Rectal smooth muscle tissue (tissue), 1 donor: ENCODE data around the gene PRSS22.
A peak's percentile ranks its signal among the peaks of the same experiment; 100 is the strongest.

ENCODE experiments used
- H3K27ac ChIP-seq: one replicate; pipeline ENCODE4 v1.7.0; 2013; ENCODE audit warnings: low read depth, low read length, inconsistent platforms
- H3K27me3 ChIP-seq: one replicate; pipeline ENCODE4 v1.7.0; 2013; ENCODE audit warnings: low read length; ENCODE audit not compliant: control insufficient read depth, insufficient read depth
- H3K36me3 ChIP-seq: one replicate; pipeline ENCODE4 v1.7.0; 2013; ENCODE audit warnings: low read length; ENCODE audit not compliant: control insufficient read depth, insufficient read depth
- H3K4me1 ChIP-seq: one replicate; pipeline ENCODE4 v1.7.0; 2013; ENCODE audit warnings: low read length; ENCODE audit not compliant: control insufficient read depth, insufficient read depth
- H3K4me3 ChIP-seq: one replicate; pipeline ENCODE4 v1.7.0; 2013; ENCODE audit warnings: low read length
- H3K9ac ChIP-seq: one replicate; pipeline ENCODE4 v1.7.0; 2013; ENCODE audit warnings: low read length

Gene PRSS22

DNA sequence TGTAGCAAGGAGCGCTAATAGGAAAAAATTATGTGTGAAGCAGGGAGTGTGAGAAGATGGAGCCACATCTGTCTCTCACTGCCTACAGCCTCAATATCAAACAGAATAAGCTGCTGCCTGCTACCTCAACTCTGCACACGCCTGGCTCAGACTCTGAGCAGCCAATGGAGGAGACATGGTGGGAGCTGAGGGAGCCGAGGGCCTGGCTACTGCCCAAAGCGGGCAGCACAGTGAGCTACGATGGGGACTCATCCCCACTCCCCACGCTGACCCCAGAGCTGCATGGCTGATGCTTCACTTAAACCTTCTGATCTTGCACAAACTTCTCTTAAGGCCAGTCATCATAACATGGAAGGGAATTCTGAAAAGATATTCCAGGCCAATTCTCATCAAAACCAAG, 14.0 kb upstream of the PRSS22 start:
- H3K4me3 ChIP-seq = no peak overlapping the region
- no peak overlapping the region for H3K9ac ChIP-seq
- H3K36me3 ChIP-seq = no peaks in the 10 kb centered on the region
- no peaks in the 10 kb centered on the region for H3K4me1 ChIP-seq
- no peaks in the 10 kb centered on the region for H3K27me3 ChIP-seq
- H3K27ac ChIP-seq = no peak overlapping the region

GRCh38 chr16:2867987-2868789, 10.2 kb upstream of the PRSS22 start:
- Histone ChIP-seq H3K27ac (peak overlapping the region; percentile 96), H3K27me3 (no peaks in the 10 kb centered on the region), H3K9ac (peak overlapping the region; percentile 51), H3K36me3 (no peaks in the 10 kb centered on the region), H3K4me1 (no peaks in the 10 kb centered on the region), H3K4me3 (peak overlapping the region; percentile 60)

GRCh38 chr16:2867661-2867986, 9.7 kb upstream of the PRSS22 start:
- H3K4me1 ChIP-seq = no peaks in the 10 kb centered on the region
- H3K9ac ChIP-seq = peak overlapping the region; percentile 19
- peak overlapping the region; percentile 60 for H3K4me3 ChIP-seq
- H3K36me3 ChIP-seq = no peaks in the 10 kb centered on the region
- H3K27me3 ChIP-seq = no peaks in the 10 kb centered on the region
- H3K27ac ChIP-seq = peak overlapping the region; percentile 96

GRCh38 chr16:2866431-2866830, 8.5 kb upstream of the PRSS22 start:
- H3K27me3 ChIP-seq = no peaks in the 10 kb centered on the region
- no peak overlapping the region for H3K9ac ChIP-seq
- no peak overlapping the region for H3K27ac ChIP-seq
- H3K4me1 ChIP-seq = no peaks in the 10 kb centered on the region
- no peaks in the 10 kb centered on the region for H3K36me3 ChIP-seq
- no peak overlapping the region for H3K4me3 ChIP-seq

DNA sequence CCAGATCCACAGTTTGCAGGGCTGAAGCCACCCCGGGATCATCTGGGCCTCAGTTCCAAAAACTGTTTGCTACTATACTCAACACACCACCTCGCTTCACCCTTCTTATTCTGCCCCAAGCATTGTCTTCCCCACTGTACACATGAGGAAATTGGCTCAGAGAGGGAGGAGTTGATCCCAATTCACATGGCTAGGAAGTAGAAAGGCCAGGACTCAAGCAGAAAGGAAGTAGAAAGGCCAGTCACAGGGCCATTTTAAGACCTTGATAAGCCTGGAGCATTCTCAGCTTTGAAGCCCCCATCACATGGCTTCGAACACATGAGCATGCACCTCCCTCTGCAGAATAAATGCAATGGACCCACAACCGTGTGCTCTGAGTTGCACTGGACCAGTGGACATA, 7.7 kb upstream of the PRSS22 start:
- no peaks in the 10 kb centered on the region for H3K4me1 ChIP-seq
- H3K36me3 ChIP-seq = no peaks in the 10 kb centered on the region
- H3K27me3 ChIP-seq = no peaks in the 10 kb centered on the region
- H3K27ac ChIP-seq = no peak overlapping the region
- no peak overlapping the region for H3K9ac ChIP-seq
- no peak overlapping the region for H3K4me3 ChIP-seq

DNA sequence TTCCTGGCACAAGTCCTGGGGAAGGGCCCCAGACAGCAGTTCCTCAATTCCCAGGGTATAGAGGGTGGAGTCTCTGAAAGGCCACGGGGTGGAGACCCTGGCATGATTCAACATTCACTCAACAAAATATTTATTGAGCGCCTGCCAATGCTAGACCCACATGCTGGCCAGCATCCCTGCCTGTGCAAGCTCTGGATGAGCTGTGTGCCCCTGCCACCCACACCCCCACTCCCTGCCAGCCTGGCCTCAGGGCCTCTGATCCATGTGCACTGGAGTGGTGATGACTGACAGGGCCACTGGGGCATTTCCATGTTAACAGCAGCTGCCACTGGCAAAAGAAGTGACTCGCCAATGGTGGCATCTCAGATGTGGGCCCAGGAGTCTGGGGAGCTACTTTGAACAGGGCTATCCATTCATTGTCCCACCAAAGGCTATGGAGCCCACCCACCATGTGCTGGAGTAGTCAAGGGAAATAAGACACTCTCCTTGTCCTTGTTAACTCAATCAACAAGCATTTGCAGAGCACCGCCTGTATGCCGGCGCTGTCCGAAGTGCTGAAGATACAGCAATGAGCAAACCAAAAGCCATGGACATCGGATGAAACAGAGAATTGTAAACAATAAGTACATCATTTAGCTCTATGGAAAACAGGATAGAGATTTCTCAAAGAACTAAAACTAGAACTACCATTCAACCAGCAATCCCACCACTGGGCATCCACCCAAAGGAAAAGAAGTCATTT, 3.0 kb upstream of the PRSS22 start:
- Histone ChIP-seq H3K9ac (no peak overlapping the region), H3K27ac (no peak overlapping the region), H3K36me3 (no peaks in the 10 kb centered on the region), H3K27me3 (peaks cover 14% of the 10 kb centered on the region), H3K4me1 (no peaks in the 10 kb centered on the region), H3K4me3 (no peak overlapping the region)

- Histone ChIP-seq H3K27ac (no peak overlapping the region), H3K4me1 (no peaks in the 10 kb centered on the region), H3K27me3 (peaks cover 14% of the 10 kb centered on the region), H3K36me3 (no peaks in the 10 kb centered on the region), H3K4me3 (no peak overlapping the region), H3K9ac (no peak overlapping the region)
Measured at GRCh38 chr16:2859686-2860265, 1.8 kb upstream of the PRSS22 start.

GRCh38 chr16:2858245-2859025, 465 bp upstream of the PRSS22 start:
- Histone ChIP-seq H3K4me1 (no peaks in the 10 kb centered on the region), H3K9ac (no peak overlapping the region), H3K4me3 (no peak overlapping the region), H3K27ac (no peak overlapping the region), H3K36me3 (no peaks in the 10 kb centered on the region), H3K27me3 (peaks cover 15% of the 10 kb centered on the region)

- Histone ChIP-seq H3K27me3 (peaks cover 17% of the 10 kb centered on the region), H3K27ac (no peak overlapping the region)
Measured at GRCh38 chr16:2856686-2857450, 1.1 kb downstream of the PRSS22 start.

GRCh38 chr16:2856061-2856670, 1.8 kb downstream of the PRSS22 start:
- H3K27ac ChIP-seq = no peak overlapping the region

More at GRCh38 chr16:2856686-2857450, 1.1 kb downstream of the PRSS22 start:
- H3K4me3 ChIP-seq = no peak overlapping the region
- no peaks in the 10 kb centered on the region for H3K36me3 ChIP-seq
- no peak overlapping the region for H3K9ac ChIP-seq
- no peaks in the 10 kb centered on the region for H3K4me1 ChIP-seq

GRCh38 chr16:2855536-2855935, 2.4 kb downstream of the PRSS22 start:
- no peak overlapping the region for H3K9ac ChIP-seq
- H3K36me3 ChIP-seq = no peaks in the 10 kb centered on the region
- no peak overlapping the region for H3K27ac ChIP-seq
- H3K4me1 ChIP-seq = no peaks in the 10 kb centered on the region
- H3K4me3 ChIP-seq = no peak overlapping the region
- H3K27me3 ChIP-seq = peaks cover 17% of the 10 kb centered on the region

More at GRCh38 chr16:2856061-2856670, 1.8 kb downstream of the PRSS22 start:
- no peak overlapping the region for H3K9ac ChIP-seq
- H3K4me1 ChIP-seq = no peaks in the 10 kb centered on the region
- H3K4me3 ChIP-seq = no peak overlapping the region
- no peaks in the 10 kb centered on the region for H3K36me3 ChIP-seq
- H3K27me3 ChIP-seq = peaks cover 17% of the 10 kb centered on the region
